ES-I3 (cell line): Measurements from ENCODE around the gene RAB40C.
A peak's percentile ranks its signal among the peaks of the same experiment; 100 is the strongest.

Experiments
- H3K36me3 ChIP-seq: 2 replicates; pipeline ENCODE4 v1.6.1; 2013; ENCODE audit warnings: mild to moderate bottlenecking, low read length, control low read depth, moderate library complexity; ENCODE audit not compliant: insufficient read depth
- H3K4me1 ChIP-seq: 2 replicates; pipeline ENCODE4 v1.6.1; 2013; ENCODE audit warnings: mild to moderate bottlenecking, control low read depth, low read length; ENCODE audit not compliant: insufficient read depth
- H3K9ac ChIP-seq: 2 replicates; pipeline ENCODE4 v1.6.1; 2013; ENCODE audit warnings: low read depth, mild to moderate bottlenecking, low read length, moderate library complexity
- H3K9me3 ChIP-seq: 2 replicates; pipeline ENCODE4 v1.6.1; 2013; ENCODE audit warnings: mild to moderate bottlenecking, low read length, moderate library complexity; ENCODE audit not compliant: control insufficient read depth, insufficient read depth

The RAB40C gene

DNA sequence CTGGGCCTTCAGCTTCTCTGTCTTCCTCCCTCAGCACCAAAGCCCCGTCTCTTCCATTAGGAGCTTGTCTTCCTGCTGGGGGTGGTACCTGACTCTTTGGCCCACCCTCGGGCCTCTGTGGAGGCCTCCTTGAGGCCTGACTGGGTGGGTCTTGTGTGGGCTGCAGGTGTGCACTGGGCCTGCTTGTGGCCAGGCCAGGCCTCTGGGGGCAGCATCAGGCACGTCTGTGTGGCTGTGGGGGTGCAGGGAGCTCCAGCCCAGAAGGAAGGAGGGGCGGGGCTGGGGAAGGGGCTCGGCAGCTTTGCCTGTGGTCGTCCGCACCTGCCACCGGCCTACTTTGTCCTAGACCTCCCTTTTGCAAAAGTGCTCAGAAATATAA, 13.1 kb upstream of the RAB40C start:
- Histone ChIP-seq H3K36me3 (no peaks in the 10 kb centered on the region), H3K4me1 (no peaks in the 10 kb centered on the region), H3K9me3 (no peaks in the 10 kb centered on the region), H3K9ac (no peak overlapping the region)

DNA sequence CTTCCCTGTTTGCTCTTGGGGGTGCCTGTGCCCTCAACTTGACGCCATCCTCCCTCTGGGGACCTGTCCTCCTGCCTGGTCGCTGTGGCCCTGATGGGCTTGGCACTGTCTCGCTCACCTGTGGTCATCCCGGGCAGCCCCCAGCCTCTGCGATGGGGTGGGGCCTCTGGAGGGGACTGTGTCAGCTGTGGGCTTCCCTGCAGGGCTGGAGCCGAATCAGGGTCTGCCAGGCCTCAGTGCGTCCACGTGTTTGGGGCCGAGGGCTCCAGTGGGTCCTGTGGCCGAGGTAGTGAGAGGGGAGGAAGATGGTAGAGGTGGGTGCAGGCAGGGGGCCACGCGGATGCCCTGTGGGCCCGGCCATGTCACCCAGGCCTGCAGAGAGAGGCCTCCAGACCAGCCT, 12.1 kb upstream of the RAB40C start:
- Histone ChIP-seq H3K4me1 (no peaks in the 10 kb centered on the region), H3K9me3 (no peaks in the 10 kb centered on the region), H3K36me3 (no peaks in the 10 kb centered on the region), H3K9ac (no peak overlapping the region)

DNA sequence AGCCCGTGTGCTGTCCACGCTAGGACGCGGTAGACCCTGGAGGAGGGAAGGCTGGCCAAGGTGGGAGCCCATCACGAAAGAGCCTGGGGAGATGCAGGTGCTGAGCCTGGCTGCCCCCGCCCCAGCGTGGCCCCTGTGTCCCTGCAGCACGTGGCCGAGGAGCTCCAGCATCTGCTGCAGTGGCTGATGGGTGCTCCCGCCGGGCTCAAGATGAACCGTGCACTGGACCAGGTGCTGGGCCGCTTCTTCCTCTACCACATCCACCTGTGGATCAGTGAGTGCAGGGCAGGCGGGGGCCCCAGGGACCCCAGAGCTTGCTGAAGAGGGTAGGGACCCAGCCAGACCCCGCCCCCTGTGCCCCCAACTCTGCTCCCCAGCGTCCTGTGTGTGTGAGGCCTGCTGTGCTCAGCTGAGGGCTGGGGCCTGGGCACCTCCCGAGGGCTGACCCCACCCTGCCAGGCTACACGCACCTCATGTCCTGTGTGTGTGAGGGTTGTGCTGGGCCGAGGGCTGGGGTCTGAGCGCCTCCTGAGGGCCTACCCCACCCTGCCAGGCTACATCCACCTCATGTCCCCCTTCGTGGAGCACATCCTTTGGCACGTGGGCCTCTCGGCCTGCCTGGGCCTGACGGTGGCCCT, 11.5 kb upstream of the RAB40C start:
- Histone ChIP-seq H3K9me3 (no peaks in the 10 kb centered on the region), H3K36me3 (no peaks in the 10 kb centered on the region), H3K9ac (no peak overlapping the region), H3K4me1 (peaks cover 4% of the 10 kb centered on the region; the same call in 1 of the 2 replicates)

DNA sequence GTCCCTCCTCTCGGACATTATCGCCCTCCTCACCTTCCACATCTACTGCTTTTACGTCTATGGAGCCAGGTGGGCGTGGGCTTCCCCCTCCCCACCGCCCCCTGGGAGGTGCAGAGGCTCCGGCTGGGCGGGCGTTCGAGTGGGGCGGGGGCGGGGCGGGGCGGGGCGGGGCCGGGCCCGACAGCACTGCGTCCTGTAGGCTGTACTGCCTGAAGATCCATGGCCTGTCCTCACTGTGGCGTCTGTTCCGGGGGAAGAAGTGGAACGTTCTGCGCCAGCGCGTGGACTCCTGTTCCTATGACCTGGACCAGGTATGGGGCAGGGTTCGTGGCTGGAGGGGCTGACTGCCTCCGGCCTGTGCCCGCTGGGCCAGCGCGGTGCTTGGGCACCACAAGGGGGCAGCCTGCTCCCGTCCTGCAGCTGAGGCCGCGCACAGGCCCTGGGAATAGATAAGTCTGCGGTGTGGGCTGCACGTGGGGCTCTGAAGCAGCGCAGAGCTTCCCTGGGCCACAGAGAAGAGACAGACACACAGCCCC, 10.9 kb upstream of the RAB40C start:
- H3K4me1 ChIP-seq = peaks cover 5% of the 10 kb centered on the region; the same call in 1 of the 2 replicates
- no peak overlapping the region; the same call in 1 of the 2 replicates for H3K9ac ChIP-seq
- H3K9me3 ChIP-seq = no peaks in the 10 kb centered on the region
- H3K36me3 ChIP-seq = no peaks in the 10 kb centered on the region

DNA sequence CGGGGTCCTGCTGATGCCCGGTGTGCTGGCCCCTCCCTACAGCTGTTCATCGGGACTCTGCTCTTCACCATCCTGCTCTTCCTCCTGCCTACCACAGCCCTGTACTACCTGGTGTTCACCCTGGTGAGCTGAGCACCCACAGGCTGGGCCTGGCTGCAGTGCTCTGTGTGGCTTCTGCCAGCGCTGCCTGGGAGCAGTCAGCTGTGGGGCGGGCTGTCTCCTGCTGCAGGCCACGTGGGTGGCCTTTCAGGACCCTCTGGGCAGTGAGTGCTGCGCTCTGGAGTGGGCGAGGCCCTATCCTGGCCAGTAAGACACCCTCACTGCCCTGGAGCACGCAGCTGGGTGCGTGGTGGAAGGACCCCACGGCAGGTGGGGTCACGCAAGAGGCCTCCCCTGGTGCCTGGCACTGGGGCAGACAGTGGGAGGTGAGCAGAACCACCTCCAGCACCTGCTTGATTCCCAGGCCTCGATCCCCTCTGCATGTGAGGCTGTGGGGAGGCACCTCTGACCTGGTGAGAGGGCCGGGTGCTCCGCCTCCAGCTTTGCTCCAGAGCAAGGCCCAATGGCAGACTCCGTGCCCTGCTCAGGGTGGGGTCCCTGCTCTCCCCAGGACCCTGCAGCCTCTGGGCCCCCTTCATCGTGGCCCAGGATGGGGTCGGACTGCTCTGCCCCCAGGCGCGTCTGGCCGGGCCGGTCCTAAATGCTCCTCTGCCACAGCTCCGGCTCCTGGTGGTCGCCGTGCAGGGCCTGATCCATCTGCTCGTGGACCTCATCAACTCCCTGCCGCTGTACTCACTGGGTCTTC, 9.5 kb upstream of the RAB40C start:
- H3K36me3 ChIP-seq = no peaks in the 10 kb centered on the region
- no peaks in the 10 kb centered on the region for H3K9me3 ChIP-seq
- H3K9ac ChIP-seq = no peak overlapping the region
- H3K4me1 ChIP-seq = peaks cover 5% of the 10 kb centered on the region; the same call in 1 of the 2 replicates

DNA sequence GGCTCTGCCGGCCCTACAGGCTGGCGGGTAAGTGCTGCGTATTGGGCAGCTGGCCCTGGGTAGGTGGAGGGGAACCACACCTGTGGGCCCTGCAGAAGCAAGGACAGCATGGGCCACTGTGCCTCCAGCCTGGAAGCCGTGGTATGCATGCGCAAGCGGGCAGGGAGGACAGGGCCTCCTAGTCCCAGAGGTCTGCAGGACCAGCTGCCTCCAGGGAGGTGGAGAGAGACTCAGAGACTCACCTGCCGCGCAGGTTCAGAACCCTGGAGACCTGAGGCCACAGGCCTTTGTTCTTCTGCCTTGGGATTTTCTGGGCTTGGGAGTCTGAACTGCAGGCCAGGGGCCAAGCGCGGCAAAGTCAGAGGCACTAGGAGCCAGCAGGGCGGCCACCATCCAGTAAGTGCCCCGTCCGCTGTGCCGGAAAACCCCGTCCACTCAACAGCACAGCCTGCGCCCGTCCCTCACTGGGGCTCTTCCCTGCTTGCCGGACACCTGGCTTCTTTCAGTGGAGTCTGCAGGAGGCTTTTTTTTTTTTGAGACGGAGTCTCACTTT, 8.8 kb upstream of the RAB40C start:
- Histone ChIP-seq H3K4me1 (peaks cover 5% of the 10 kb centered on the region; the same call in 1 of the 2 replicates), H3K36me3 (no peaks in the 10 kb centered on the region), H3K9ac (no peak overlapping the region), H3K9me3 (no peaks in the 10 kb centered on the region)

DNA sequence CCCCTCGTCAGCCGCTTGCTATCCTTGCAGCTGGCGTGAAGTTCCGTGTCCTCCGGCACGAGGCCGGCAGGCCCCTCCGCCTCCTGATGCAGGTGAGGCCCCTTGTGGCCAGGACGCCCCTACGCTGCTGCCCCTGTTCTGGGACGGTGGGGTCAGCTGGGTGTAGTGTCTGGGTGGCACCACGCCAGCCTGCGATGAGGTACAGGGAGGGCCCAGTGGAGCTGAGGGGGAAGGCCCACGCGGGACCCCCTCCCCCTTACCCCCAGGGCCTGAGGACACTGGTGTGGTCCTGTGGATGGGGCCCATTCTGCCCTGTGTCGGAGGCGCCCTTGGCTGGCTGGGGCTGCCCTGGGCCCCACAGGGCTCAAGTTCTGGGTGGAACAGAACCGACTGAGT, 7.7 kb upstream of the RAB40C start:
- no peak overlapping the region for H3K9ac ChIP-seq
- H3K36me3 ChIP-seq = no peaks in the 10 kb centered on the region
- peaks cover 5% of the 10 kb centered on the region; the same call in 1 of the 2 replicates for H3K4me1 ChIP-seq
- no peaks in the 10 kb centered on the region for H3K9me3 ChIP-seq

DNA sequence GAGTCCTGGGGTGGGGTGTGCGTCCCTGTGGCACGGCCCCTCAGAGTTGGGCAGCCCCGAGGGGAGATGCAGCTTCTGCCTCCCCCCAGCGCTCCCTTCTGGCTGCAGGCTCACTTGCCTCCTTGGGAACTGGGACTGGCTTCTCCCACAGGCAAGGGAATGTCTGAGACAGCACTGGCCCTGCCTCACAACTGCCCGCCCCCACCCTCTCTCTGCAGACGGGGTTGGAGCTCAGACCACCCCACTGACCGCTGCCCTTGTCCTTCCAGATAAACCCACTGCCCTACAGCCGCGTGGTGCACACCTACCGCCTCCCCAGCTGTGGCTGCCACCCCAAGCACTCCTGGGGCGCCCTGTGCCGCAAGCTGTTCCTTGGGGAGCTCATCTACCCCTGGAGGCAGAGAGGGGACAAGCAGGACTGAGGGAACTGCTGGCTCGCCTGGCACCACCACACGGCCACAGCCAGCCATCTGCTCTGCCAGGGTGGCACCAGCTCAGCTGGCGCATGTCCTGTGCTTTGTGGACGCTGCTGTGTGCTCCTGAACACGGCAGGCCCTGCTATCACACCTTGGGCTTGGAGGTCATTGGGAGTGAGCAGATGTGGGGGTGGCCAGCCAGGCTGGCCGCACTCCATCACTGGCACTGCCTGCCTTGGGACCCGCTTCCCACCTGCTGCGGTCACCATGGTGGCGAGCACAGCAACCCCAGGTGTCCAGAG, 7.1 kb upstream of the RAB40C start:
- Histone ChIP-seq H3K9ac (no peak overlapping the region), H3K4me1 (peaks cover 5% of the 10 kb centered on the region; the same call in 1 of the 2 replicates), H3K9me3 (no peaks in the 10 kb centered on the region), H3K36me3 (no peaks in the 10 kb centered on the region)

DNA sequence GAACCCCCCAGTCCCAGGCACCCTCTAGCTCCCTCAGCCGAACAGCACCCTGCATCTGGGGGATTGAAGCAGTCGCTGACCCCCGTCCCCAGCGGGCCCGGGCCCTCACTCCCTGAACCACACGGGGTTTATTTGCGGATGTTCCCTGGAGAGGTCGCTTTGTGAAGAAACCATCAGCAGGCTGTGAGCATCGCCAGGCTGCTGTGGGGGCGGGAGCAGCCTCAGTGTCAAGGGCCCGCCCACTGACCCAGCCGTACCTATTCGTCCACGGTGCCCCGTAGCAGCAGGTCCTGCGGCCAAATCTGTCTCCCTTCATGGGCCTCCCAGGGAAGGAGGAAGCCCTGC, 6.4 kb upstream of the RAB40C start:
- H3K9ac ChIP-seq = peak overlapping the region; percentile 32; the same call in 1 of the 2 replicates
- peaks cover 5% of the 10 kb centered on the region; the same call in 1 of the 2 replicates for H3K4me1 ChIP-seq
- no peaks in the 10 kb centered on the region for H3K9me3 ChIP-seq
- no peaks in the 10 kb centered on the region; the same call in 1 of the 2 replicates for H3K36me3 ChIP-seq

DNA sequence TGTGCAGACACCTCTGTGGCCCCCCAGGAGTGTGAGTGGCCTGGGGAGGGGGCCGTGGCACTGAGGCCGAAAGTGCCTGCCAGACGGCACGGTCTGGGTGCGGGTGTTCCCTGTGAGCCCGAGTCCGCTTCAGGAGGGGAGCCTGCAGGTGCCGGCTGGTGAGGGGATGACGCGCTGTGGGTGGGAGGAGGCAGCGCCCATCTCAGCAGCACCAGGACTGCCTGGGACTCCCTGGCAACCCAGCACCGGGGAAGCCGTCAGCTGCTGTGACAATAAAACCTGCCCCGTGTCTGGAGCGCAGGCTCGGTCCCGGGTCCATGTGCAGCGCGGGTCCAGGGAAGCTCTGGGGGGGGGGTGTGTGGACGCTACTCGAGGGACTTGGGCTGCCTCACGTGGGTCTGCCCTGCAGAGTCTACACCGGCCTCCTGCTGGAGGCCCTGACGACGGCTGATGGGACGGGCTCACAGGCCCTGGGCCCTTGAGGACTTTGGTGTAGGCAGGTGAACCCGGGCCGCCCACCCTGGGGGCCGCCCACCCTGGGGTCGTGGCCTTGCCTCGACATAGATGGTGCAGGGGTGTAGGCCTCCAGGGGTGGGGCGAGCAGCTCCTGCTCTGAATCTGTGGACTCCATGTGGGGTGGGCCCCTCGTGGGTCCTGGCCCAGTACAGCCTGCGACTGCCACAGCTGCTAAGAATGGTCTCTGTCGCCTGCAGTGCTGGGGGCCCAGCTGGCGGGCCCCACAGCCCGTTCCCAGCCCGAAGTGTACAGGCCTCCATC, 5.9 kb upstream of the RAB40C start:
- Histone ChIP-seq H3K9ac (peak overlapping the region; percentile 32; the same call in 1 of the 2 replicates), H3K36me3 (no peaks in the 10 kb centered on the region; the same call in 1 of the 2 replicates), H3K4me1 (peaks cover 5% of the 10 kb centered on the region; the same call in 1 of the 2 replicates), H3K9me3 (no peaks in the 10 kb centered on the region)

DNA sequence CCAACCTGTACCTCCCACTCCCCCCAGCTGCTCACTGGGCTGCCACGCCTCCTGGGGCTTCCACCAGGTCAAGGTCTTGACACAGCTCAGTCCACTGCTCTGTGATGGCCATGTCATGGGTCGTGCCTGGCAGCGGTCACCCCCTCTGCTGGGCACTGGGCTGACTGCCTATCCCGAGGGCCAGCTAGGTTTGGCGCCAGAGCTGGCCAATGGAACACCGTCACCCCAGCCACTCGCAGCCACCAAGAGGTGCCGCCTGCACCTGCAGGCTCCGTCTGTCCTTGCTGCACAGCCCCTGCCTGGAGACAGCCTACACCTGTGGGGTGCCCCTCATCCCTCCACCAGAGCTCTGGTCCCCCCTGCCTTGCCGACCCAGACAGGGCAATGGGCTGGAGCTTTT, 4.5 kb upstream of the RAB40C start:
- Histone ChIP-seq H3K36me3 (no peaks in the 10 kb centered on the region; the same call in 1 of the 2 replicates), H3K9ac (no peak overlapping the region), H3K9me3 (no peaks in the 10 kb centered on the region), H3K4me1 (peaks cover 5% of the 10 kb centered on the region; the same call in 1 of the 2 replicates)

DNA sequence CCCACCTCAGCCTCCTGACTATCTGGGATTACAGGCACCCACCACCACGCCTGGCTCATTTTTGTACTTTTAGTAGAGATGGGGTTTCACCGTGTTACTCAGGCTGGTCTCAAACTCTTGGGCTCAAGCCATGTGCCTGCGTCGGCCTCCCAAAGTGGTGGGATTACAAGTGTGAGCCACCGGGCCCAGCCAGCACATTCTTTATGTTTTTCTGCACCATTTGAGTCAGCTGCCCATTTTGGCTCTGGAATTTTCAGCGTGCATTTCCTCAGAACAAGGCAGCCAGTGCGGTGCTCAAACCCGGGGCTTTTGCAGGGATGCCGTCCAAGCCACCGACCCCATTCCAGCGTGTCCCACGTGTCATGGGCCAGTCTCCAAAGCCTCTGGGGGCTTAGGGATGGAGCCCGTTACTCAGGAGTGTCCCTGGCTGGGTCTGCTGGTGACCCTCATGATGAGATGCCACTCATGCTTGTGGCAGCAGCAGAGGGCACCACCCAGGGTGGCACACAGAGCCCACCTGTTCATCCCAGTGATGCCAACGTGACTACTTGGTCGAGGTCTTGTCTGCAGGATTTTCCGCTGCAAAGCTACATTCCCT, 3.7 kb upstream of the RAB40C start:
- H3K9ac ChIP-seq = no peak overlapping the region
- H3K36me3 ChIP-seq = no peaks in the 10 kb centered on the region; the same call in 1 of the 2 replicates
- H3K9me3 ChIP-seq = no peaks in the 10 kb centered on the region
- H3K4me1 ChIP-seq = peaks cover 5% of the 10 kb centered on the region; the same call in 1 of the 2 replicates
